HepG2 (cell line): Measurements from ENCODE around the gene FAM193A. TPM values are rescaled to one million over a fixed set of nuclear protein-coding genes. Genes with fewer than 3 reads are reported as not detected.

ENCODE experiments used
- ATAC-seq: fragments of 200-7000 bp; cut with Tn5 transposase; 3 replicates; pipeline ENCODE4 v1.9.1; 2020; ENCODE audit warnings: mild to moderate bottlenecking, moderate library complexity
- BruUV-seq: library from RNA; stranded (reverse); fragments of 400-500 nt; replicated peaks from 2 replicates; lab custom pipeline; 2021; lab: Mats Ljungman, UMichigan
- CTCF ChIA-PET: fragments of 300-600 bp; formaldehyde crosslinking; extraction: SDS; loops from one replicate; lab custom pipeline; 2021; ENCODE audit warnings: low total read pairs, inconsistent platforms, low intra/inter-chr PET ratio; lab: Yijun Ruan, JAX
- POLR2A ChIA-PET: fragments of 350-600 bp; sonication (Branson Sonifier 250); formaldehyde crosslinking; loops from one replicate; lab custom pipeline; 2020; ENCODE audit warnings: antibody characterized with exemption, inconsistent platforms; lab: Yijun Ruan, JAX
- DNase-seq: peaks from one replicate; pipeline ENCODE4 v3.0.0-alpha.2; 2015; ENCODE audit warnings: low spot score
- FAIRE-seq: peaks from 3 replicates; lab custom pipeline; 2011; peaks lifted over from hg19 to GRCh38; lab: Jason Lieb, UNC
- H2AFZ ChIP-seq: one replicate; pipeline ENCODE4 v1.6.1; 2011; ENCODE audit warnings: low read length, inconsistent platforms
- H3K27ac ChIP-seq: fragments of 300-600 bp; 3 replicates; pipeline ENCODE4 v1.8.0; 2011; ENCODE audit warnings: mixed run types, mild to moderate bottlenecking, mixed read lengths, low read length, inconsistent platforms; ENCODE audit not compliant: insufficient read depth; ENCODE audit errors: extremely low read length
- H3K27me3 ChIP-seq, 2 experiments: fragments of 200-600 bp in 1 of 2; 2 replicates in 1 of 2; 3 replicates in 1 of 2; pipeline versions ENCODE4 v1.6.0 to v1.8.0; 2011; ENCODE audit warnings: low read length in 2 of 2, mild to moderate bottlenecking in 2 of 2, moderate library complexity in 2 of 2, inconsistent platforms in 1 of 2; ENCODE audit not compliant: insufficient read depth in 2 of 2, control insufficient read depth in 1 of 2
- H3K36me3 ChIP-seq, 2 experiments: fragments of 200-600 bp in 1 of 2; replicated peaks in 1 of 2; 2 replicates in 1 of 2; 3 replicates in 1 of 2; pipeline versions ENCODE4 v1.5.1 to v1.8.0; 2011; ENCODE audit warnings: low read length in 2 of 2, inconsistent platforms in 1 of 2; ENCODE audit not compliant: insufficient read depth in 2 of 2, control insufficient read depth in 1 of 2
- H3K4me1 ChIP-seq: 2 replicates; pipeline ENCODE4 v1.5.1; 2012; ENCODE audit warnings: low read length, inconsistent platforms; ENCODE audit not compliant: insufficient read depth
- H3K4me2 ChIP-seq: 2 replicates; pipeline ENCODE4 v1.6.0; 2011; ENCODE audit warnings: low read depth, low read length, inconsistent platforms
- H3K4me3 ChIP-seq, 3 experiments: fragments of 200-600 bp in 1 of 3; sonication (generic), shearing (Covaris generic) in 1 of 3; replicated peaks in 1 of 3; 2 replicates each; pipeline ENCODE4 v1.5.1; 2011 to 2016; ENCODE audit warnings: low read length in 3 of 3, inconsistent platforms in 2 of 3, low read depth in 2 of 3, mild to moderate bottlenecking in 2 of 3, control low read depth in 1 of 3, mixed read lengths in 1 of 3; ENCODE audit not compliant: insufficient read depth in 1 of 3
- H3K79me2 ChIP-seq: one replicate; pipeline ENCODE4 v1.6.1; 2011; ENCODE audit warnings: low read length, inconsistent platforms; ENCODE audit not compliant: insufficient read depth
- H3K9ac ChIP-seq: 2 replicates; pipeline ENCODE4 v1.6.0; 2011; ENCODE audit warnings: mild to moderate bottlenecking, low read depth, low read length, inconsistent platforms; ENCODE audit not compliant: insufficient read depth
- H3K9me3 ChIP-seq: 2 replicates; pipeline ENCODE4 v1.5.1; 2012; ENCODE audit warnings: mild to moderate bottlenecking, low read length
- H4K20me1 ChIP-seq: 2 replicates; pipeline ENCODE4 v1.6.0; 2011; ENCODE audit warnings: inconsistent platforms, mild to moderate bottlenecking, low read length, moderate library complexity; ENCODE audit not compliant: insufficient read depth
- ATF1 ChIP-seq: IDR thresholded peaks from 2 replicates; pipeline ENCODE4 v1.6.1; 2016; ENCODE audit warnings: mild to moderate bottlenecking, control low read depth
- BCLAF1 ChIP-seq: fragments of 450-650 bp; IDR thresholded peaks from 2 replicates; pipeline ENCODE4 v1.6.1; 2017; ENCODE audit warnings: mild to moderate bottlenecking
- CBX5 ChIP-seq: sonication (generic); formaldehyde crosslinking; IDR thresholded peaks from 2 replicates; pipeline ENCODE4 v1.4.0; 2020; ENCODE audit warnings: missing genetic modification reagents, borderline replicate concordance
- ESRRA ChIP-seq: sonication (generic); formaldehyde crosslinking; IDR thresholded peaks from 2 replicates; pipeline ENCODE4 v1.5.1; 2020; ENCODE audit warnings: mild to moderate bottlenecking, low read depth, missing genetic modification reagents
- ETV6 ChIP-seq: sonication (generic); formaldehyde crosslinking; conservative IDR thresholded peaks from 2 replicates; pipeline ENCODE4 v1.4.0; 2020; ENCODE audit warnings: missing genetic modification reagents
- GATAD2A ChIP-seq: IDR thresholded peaks from 2 replicates; pipeline ENCODE4 v1.6.1; 2016
- MAFF ChIP-seq: IDR thresholded peaks from 2 replicates; pipeline ENCODE4 v1.6.1; 2011; ENCODE audit warnings: low read depth, low read length, improper control_type of control experiment
- MTA3 ChIP-seq: sonication (generic); formaldehyde crosslinking; IDR thresholded peaks from 2 replicates; pipeline ENCODE4 v1.4.0; 2020; ENCODE audit warnings: missing genetic modification reagents
- ZNF205 ChIP-seq: IDR thresholded peaks from 2 replicates; pipeline ENCODE4 v1.6.1; 2018; ENCODE audit warnings: missing biosample characterization, missing genetic modification reagents
- ZNF281 ChIP-seq: sonication (generic); formaldehyde crosslinking; IDR thresholded peaks from 2 replicates; pipeline ENCODE4 v1.4.0; 2020; ENCODE audit warnings: missing genetic modification reagents, borderline replicate concordance
- ZNF547 ChIP-seq: sonication (generic); formaldehyde crosslinking; IDR thresholded peaks from 2 replicates; pipeline ENCODE4 v1.5.1; 2020; ENCODE audit warnings: mild to moderate bottlenecking, missing genetic modification reagents
- ZNF724P ChIP-seq: sonication (generic); formaldehyde crosslinking; IDR thresholded peaks from 2 replicates; pipeline ENCODE4 v1.8.0; 2022; ENCODE audit warnings: missing genetic modification reagents, borderline replicate concordance
- ZNF780A ChIP-seq: sonication (generic); formaldehyde crosslinking; IDR thresholded peaks from 2 replicates; pipeline ENCODE4 v1.8.0; 2022; ENCODE audit warnings: mild to moderate bottlenecking, missing genetic modification reagents, moderate library complexity
- WGBS: methylation state at CpG from one replicate; pipeline ENCODE4 v1.1.6; 2017; ENCODE audit warnings: low lambda C conversion rate; 5-methylcytosine and 5-hydroxymethylcytosine counted together
- in situ Hi-C: cut with HindIII; loops from 2 replicates; pipeline ENCODE4 v1.10.0; 2017; ENCODE audit warnings: low pct_unique_long_range_greater_than_20kb; ENCODE audit not compliant: extremely low pct_ligation_motif_present
- intact Hi-C: fragments of 100-400 bp; cut with micrococcal nuclease; formaldehyde crosslinking; loops from one replicate; pipeline ENCODE4 v1.10.0; 2022; ENCODE audit not compliant: unreplicated experiment
- polyA plus RNA-seq, 8 experiments: library from polyadenylated mRNA; depleted of rRNA in 3 of 8; stranded (reverse) in 7 of 8; unstranded in 1 of 8; fragments of >200 nt; fragmentation: Illumina TruSeq in 4 of 8; extraction: Trizol in 4 of 8; gene quantifications; 2 replicates each; pipeline versions ENCODE4 v1.2.1 to v1.2.3, GENCODE V29; 2011 to 2016; ENCODE audit warnings: low read depth in 4 of 8, missing spikeins in 1 of 8, mixed read lengths in 1 of 8; ENCODE audit not compliant: insufficient read depth in 1 of 8
- total RNA-seq, 5 experiments: library from RNA; depleted of rRNA; stranded (reverse); fragments of >200 nt; fragmentation: Illumina TruSeq; extraction: Trizol; gene quantifications; 2 replicates each; pipeline ENCODE4 v1.2.3, GENCODE V29; 2016; ENCODE audit warnings: low read depth in 1 of 5

FAM193A gene
- total and polyA plus RNA-seq, 2 of the 13 experiments (the other 11 are each of a cell fraction or from before 2014, with no cell fraction given) = 5.7 to 8.7 TPM

- ChIA-PET CTCF (no interaction called here), POLR2A (no interaction called here)
- Histone ChIP-seq H3K4me3 (no peak overlapping the region), H3K27ac (no peak overlapping the region), H3K27me3 (no peaks in the 10 kb centered on the region), H4K20me1 (peaks cover 4% of the 10 kb centered on the region; the same call in 1 of the 2 replicates), H3K9ac (no peak overlapping the region), H3K4me1 (no peaks in the 10 kb centered on the region), H2AFZ (no peak overlapping the region), H3K79me2 (peaks cover 4% of the 10 kb centered on the region), H3K4me2 (no peak overlapping the region), H3K36me3 (peaks cover 44 to 68% of the 10 kb centered on the region in 2 experiments), H3K9me3 (no peaks in the 10 kb centered on the region)
- intact Hi-C loops = no loop called here
- in situ Hi-C loops = no loop called here
- FAIRE-seq (no peak), ATAC-seq (no peak), DNase-seq (no peak)
- 86% methylated on average over 8 of the region's 9 CpGs for WGBS
- no TSS peak for BruUV-seq
- TF ChIP-seq GATAD2A = no peak
- no peak for TF ChIP-seq ZNF724P (CRISPR knock-in tag)
- TF ChIP-seq ESRRA (CRISPR knock-in tag) = no peak
- no peak for TF ChIP-seq MTA3 (CRISPR knock-in tag)
- no peak for TF ChIP-seq ETV6 (CRISPR knock-in tag)
- TF ChIP-seq MAFF = no peak
- no peak for TF ChIP-seq ZNF780A (CRISPR knock-in tag)
- TF ChIP-seq ZNF547 (CRISPR knock-in tag) = no peak
- TF ChIP-seq ZNF281 = no peak
- TF ChIP-seq CBX5 (CRISPR knock-in tag) = no peak
- TF ChIP-seq ATF1 (CRISPR knock-in tag) = no peak
- TF ChIP-seq BCLAF1 = no peak
- TF ChIP-seq ZNF205 = no peak
Observed at GRCh38 chr4:2511645-2512131, 24.8 kb upstream of the FAM193A start.
